Nephron progenitor cell (in vitro differentiated cells): ENCODE results near the gene STX16.

Experiments
- DNase-seq: peaks from one replicate; pipeline ENCODE4 v3.0.0; 2021
- H3K27ac Mint-ChIP-seq: 2 replicates; pipeline ENCODE4 v1.8.0; 2021; ENCODE audit warnings: mild to moderate bottlenecking, moderate library complexity, mixed read lengths
- H3K27me3 Mint-ChIP-seq: 2 replicates; pipeline ENCODE4 v1.8.0; 2021; ENCODE audit warnings: mild to moderate bottlenecking, low read depth, mixed read lengths; ENCODE audit not compliant: poor library complexity
- H3K36me3 Mint-ChIP-seq: 2 replicates; pipeline ENCODE4 v1.8.0; 2021; ENCODE audit warnings: low read depth, mixed read lengths
- H3K4me1 Mint-ChIP-seq: 2 replicates; pipeline ENCODE4 v1.8.0; 2021; ENCODE audit warnings: mixed read lengths
- H3K4me3 Mint-ChIP-seq: 2 replicates; pipeline ENCODE4 v1.8.0; 2021; ENCODE audit warnings: mild to moderate bottlenecking, moderate library complexity, mixed read lengths
- H3K9me3 Mint-ChIP-seq: 2 replicates; pipeline ENCODE4 v1.8.0; 2021; ENCODE audit warnings: mild to moderate bottlenecking, moderate library complexity, mixed read lengths
- CTCF ChIP-seq: fragments of 200-600 bp; sonication (generic); IDR thresholded peaks from 2 replicates; pipeline ENCODE4 v1.5.0; 2021; ENCODE audit warnings: antibody characterized with exemption

Gene STX16

GRCh38 chr20:58676161-58676560 is 25.1 kb downstream of the STX16 start:
- DNase-seq, result no peak
- H3K9me3 Mint-ChIP-seq, result no peaks in the 10 kb centered on the region
- H3K27ac Mint-ChIP-seq, result no peak overlapping the region
- peaks cover 74% of the 10 kb centered on the region for H3K36me3 Mint-ChIP-seq
- peaks cover 5% of the 10 kb centered on the region for H3K27me3 Mint-ChIP-seq
- no peak overlapping the region for H3K4me3 Mint-ChIP-seq
- H3K4me1 Mint-ChIP-seq, result peaks cover 5% of the 10 kb centered on the region
- no peak for TF ChIP-seq CTCF

GRCh38 chr20:58677079-58677604 is 26.1 kb downstream of the STX16 start:
- peaks cover 73% of the 10 kb centered on the region for H3K36me3 Mint-ChIP-seq
- H3K4me3 Mint-ChIP-seq, result no peak overlapping the region
- no peaks in the 10 kb centered on the region for H3K9me3 Mint-ChIP-seq
- TF ChIP-seq CTCF, result no peak
- peaks cover 5% of the 10 kb centered on the region for H3K4me1 Mint-ChIP-seq
- H3K27ac Mint-ChIP-seq, result no peak overlapping the region
- DNase-seq, result no peak
- H3K27me3 Mint-ChIP-seq, result peaks cover 5% of the 10 kb centered on the region

GRCh38 chr20:58677808-58678207 is 26.7 kb downstream of the STX16 start:
- no peak overlapping the region for H3K4me3 Mint-ChIP-seq
- H3K27ac Mint-ChIP-seq, result no peak overlapping the region
- peaks cover 77% of the 10 kb centered on the region for H3K36me3 Mint-ChIP-seq
- no peak for TF ChIP-seq CTCF
- H3K27me3 Mint-ChIP-seq, result peaks cover 5% of the 10 kb centered on the region
- no peak for DNase-seq
- peaks cover 5% of the 10 kb centered on the region for H3K4me1 Mint-ChIP-seq
- H3K9me3 Mint-ChIP-seq, result no peaks in the 10 kb centered on the region

GRCh38 chr20:58678806-58679205 is 27.7 kb downstream of the STX16 start:
- H3K27ac Mint-ChIP-seq, result no peak overlapping the region
- peaks cover 68% of the 10 kb centered on the region for H3K36me3 Mint-ChIP-seq
- no peak overlapping the region for H3K4me3 Mint-ChIP-seq
- peaks cover 5% of the 10 kb centered on the region for H3K4me1 Mint-ChIP-seq
- TF ChIP-seq CTCF, result no peak
- no peaks in the 10 kb centered on the region for H3K9me3 Mint-ChIP-seq
- no peak for DNase-seq
- H3K27me3 Mint-ChIP-seq, result peaks cover 5% of the 10 kb centered on the region

- H3K9me3 Mint-ChIP-seq, result no peaks in the 10 kb centered on the region
- H3K36me3 Mint-ChIP-seq, result peaks cover 50% of the 10 kb centered on the region
- no peak for DNase-seq
- peaks cover 5% of the 10 kb centered on the region for H3K4me1 Mint-ChIP-seq
- no peak overlapping the region for H3K27ac Mint-ChIP-seq
- no peaks in the 10 kb centered on the region for H3K27me3 Mint-ChIP-seq
- no peak overlapping the region for H3K4me3 Mint-ChIP-seq
- TF ChIP-seq CTCF, result no peak
Measured at GRCh38 chr20:58682656-58683531, 31.8 kb downstream of the STX16 start.

- no peak for TF ChIP-seq CTCF
- no peak for DNase-seq
- H3K27ac Mint-ChIP-seq, result peak overlapping the region; percentile 51
- H3K4me1 Mint-ChIP-seq, result peaks cover 11% of the 10 kb centered on the region
- no peaks in the 10 kb centered on the region for H3K9me3 Mint-ChIP-seq
- peaks cover 42% of the 10 kb centered on the region for H3K36me3 Mint-ChIP-seq
- no peak overlapping the region for H3K4me3 Mint-ChIP-seq
- H3K27me3 Mint-ChIP-seq, result no peaks in the 10 kb centered on the region
Measured at GRCh38 chr20:58684291-58684690, 33.2 kb downstream of the STX16 start.
